GM20431 (cell line): ENCODE data around the gene HOXA4.

ENCODE experiments used
- in situ Hi-C: fragments of 300-500 bp; cut with MseI, MboI; formaldehyde crosslinking; loops from one replicate; pipeline ENCODE4 v1.15.0; 2020; ENCODE audit warnings: low sequenced_read_pairs; ENCODE audit not compliant: unreplicated experiment

HOXA4 gene

GRCh38 chr7:27123477-27124053 is 7.0 kb downstream of the HOXA4 start:
- in situ Hi-C loops: no loop called here

- in situ Hi-C loops: no loop called here
Measured at GRCh38 chr7:27123007-27123476, 7.5 kb downstream of the HOXA4 start.

- in situ Hi-C loops: no loop called here
Measured at GRCh38 chr7:27122077-27122910, 8.3 kb downstream of the HOXA4 start.

GRCh38 chr7:27121684-27122076 is 8.9 kb downstream of the HOXA4 start:
- in situ Hi-C loops: no loop called here

GRCh38 chr7:27119412-27119911 is 11.1 kb downstream of the HOXA4 start:
- in situ Hi-C loops: no loop called here

GRCh38 chr7:27118580-27118979 is 12.0 kb downstream of the HOXA4 start:
- in situ Hi-C loops: no loop called here

- in situ Hi-C loops: no loop called here
Measured at GRCh38 chr7:27117887-27118491, 12.6 kb downstream of the HOXA4 start.

GRCh38 chr7:27116962-27117886 is 13.3 kb downstream of the HOXA4 start:
- in situ Hi-C loops: no loop called here

GRCh38 chr7:27116031-27116961 is 14.3 kb downstream of the HOXA4 start:
- in situ Hi-C loops: no loop called here

GRCh38 chr7:27115221-27116026 is 15.1 kb downstream of the HOXA4 start:
- in situ Hi-C loops: no loop called here

- in situ Hi-C loops: no loop called here
Measured at GRCh38 chr7:27114881-27115220, 15.7 kb downstream of the HOXA4 start.

- in situ Hi-C loops: no loop called here
Measured at GRCh38 chr7:27113991-27114769, 16.4 kb downstream of the HOXA4 start.

- in situ Hi-C loops: no loop called here
Measured at GRCh38 chr7:27112955-27113949, 17.3 kb downstream of the HOXA4 start.

- in situ Hi-C loops: no loop called here
Measured at GRCh38 chr7:27112361-27112760, 18.2 kb downstream of the HOXA4 start.

- in situ Hi-C loops: no loop called here
Measured at GRCh38 chr7:27111751-27112277, 18.7 kb downstream of the HOXA4 start.
